OCI-LY1 (cell line): ENCODE data around the gene FNIP2.

ENCODE experiments used
- H2AFZ ChIP-seq: fragments of 200-600 bp; sonication (generic), shearing (Covaris generic); 2 replicates; pipeline ENCODE4 v1.6.0; 2014; ENCODE audit warnings: antibody characterized with exemption, mild to moderate bottlenecking, low read length
- H3F3A ChIP-seq: fragments of 200-600 bp; sonication (generic), shearing (Covaris generic); 2 replicates; pipeline ENCODE4 v1.6.0; 2014; ENCODE audit warnings: mild to moderate bottlenecking, antibody characterized with exemption, low read length, moderate library complexity; ENCODE audit not compliant: insufficient read depth
- H3K27ac ChIP-seq: fragments of 200-600 bp; sonication (generic); 2 replicates; pipeline ENCODE4 v1.5.1; 2014; ENCODE audit warnings: low read length, mixed run types, mild to moderate bottlenecking, low read depth; ENCODE audit not compliant: poor library complexity, severe bottlenecking
- H3K27me3 ChIP-seq: fragments of 200-600 bp; sonication (generic); 2 replicates; pipeline ENCODE4 v1.6.0; 2014; ENCODE audit warnings: antibody characterized with exemption, mild to moderate bottlenecking, low read length, moderate library complexity; ENCODE audit not compliant: insufficient read depth
- H3K36me3 ChIP-seq: fragments of 200-600 bp; sonication (generic); 2 replicates; pipeline ENCODE4 v1.6.1; 2014; ENCODE audit warnings: mild to moderate bottlenecking, antibody characterized with exemption, low read length, moderate library complexity, mixed read lengths; ENCODE audit not compliant: insufficient read depth
- H3K4me1 ChIP-seq: fragments of 200-600 bp; sonication (generic); 2 replicates; pipeline ENCODE4 v1.5.1; 2014; ENCODE audit warnings: mild to moderate bottlenecking, low read length, moderate library complexity; ENCODE audit not compliant: insufficient read depth, severe bottlenecking
- H3K4me2 ChIP-seq: fragments of 200-600 bp; sonication (generic), shearing (Covaris generic); 2 replicates; pipeline ENCODE4 v1.6.1; 2014; ENCODE audit warnings: low read length
- H3K4me3 ChIP-seq: fragments of 200-600 bp; sonication (generic); 2 replicates; pipeline ENCODE4 v1.5.1; 2014; ENCODE audit warnings: low read length, low read depth, mild to moderate bottlenecking, mixed read lengths; ENCODE audit not compliant: poor library complexity, severe bottlenecking
- H3K79me2 ChIP-seq: fragments of 200-600 bp; shearing (Covaris generic); 2 replicates; pipeline ENCODE4 v1.6.1; 2016; ENCODE audit warnings: mixed run types, low read length, mixed read lengths; ENCODE audit not compliant: insufficient read depth
- H3K9ac ChIP-seq: fragments of 200-600 bp; sonication (generic), shearing (Covaris generic); 2 replicates; pipeline ENCODE4 v1.6.1; 2014; ENCODE audit warnings: mild to moderate bottlenecking, low read length, mixed read lengths
- H3K9me2 ChIP-seq: fragments of 200-600 bp; sonication (generic), shearing (Covaris generic); 2 replicates; pipeline ENCODE4 v1.6.1; 2014; ENCODE audit warnings: low read depth, mild to moderate bottlenecking, low read length, mixed read lengths
- H3K9me3 ChIP-seq: fragments of 200-600 bp; shearing (Covaris generic); 2 replicates; pipeline ENCODE4 v1.6.1; 2014; ENCODE audit warnings: low read length, mixed read lengths
- H4K20me1 ChIP-seq: fragments of 200-600 bp; sonication (generic), shearing (Covaris generic); 2 replicates; pipeline ENCODE4 v1.6.0; 2016; ENCODE audit warnings: mild to moderate bottlenecking, low read length; ENCODE audit not compliant: insufficient read depth
- CTCF ChIP-seq: fragments of 200-600 bp; sonication (generic), shearing (Covaris generic); IDR thresholded peaks from 2 replicates; pipeline ENCODE4 v1.5.1; 2017; ENCODE audit warnings: mild to moderate bottlenecking, antibody characterized with exemption, low read length, moderate library complexity, mixed read lengths
- EZH2 ChIP-seq: fragments of 200-600 bp; sonication (generic), shearing (Covaris generic); IDR thresholded peaks from 2 replicates; pipeline ENCODE4 v1.8.0; 2017; ENCODE audit warnings: borderline replicate concordance, mixed run types, mild to moderate bottlenecking, antibody characterized with exemption, low read length, moderate library complexity, mixed read lengths

Gene FNIP2

DNA sequence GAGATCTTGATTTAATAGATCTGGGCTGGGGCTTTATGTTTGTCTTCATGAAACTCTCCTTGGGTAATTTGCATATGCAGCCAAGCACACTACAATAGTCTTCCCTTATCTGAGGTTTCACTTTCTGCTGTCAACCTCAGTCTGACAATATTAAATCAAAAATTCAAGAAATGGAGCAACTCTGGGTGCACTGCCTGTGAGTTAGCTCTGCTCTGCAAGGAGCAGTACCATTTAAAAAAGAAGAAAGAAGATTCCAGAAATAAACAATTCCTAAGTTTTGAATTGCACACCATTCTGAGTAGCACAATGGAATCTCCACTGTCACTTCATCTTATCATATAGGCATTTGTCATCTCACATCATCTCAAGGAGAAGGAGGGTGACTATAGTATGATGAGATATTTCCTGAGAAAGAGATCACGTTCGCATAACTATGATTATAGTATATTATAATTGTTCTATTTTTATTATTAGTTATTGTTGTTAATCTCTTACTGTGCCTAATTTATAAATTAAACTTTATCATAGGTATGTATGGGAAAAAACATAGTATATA, 9.4 kb downstream of the FNIP2 start:
- Histone ChIP-seq H3K79me2 (no peaks in the 10 kb centered on the region), H3K4me3 (no peak overlapping the region), H2AFZ (no peak overlapping the region), H3K4me1 (peaks cover 4% of the 10 kb centered on the region), H3F3A (no peaks in the 10 kb centered on the region), H3K9me2 (no peaks in the 10 kb centered on the region), H3K36me3 (no peaks in the 10 kb centered on the region), H4K20me1 (no peaks in the 10 kb centered on the region; the same call in 1 of the 2 replicates), H3K4me2 (no peak overlapping the region), H3K27me3 (no peaks in the 10 kb centered on the region), H3K9ac (no peak overlapping the region), H3K27ac (no peak overlapping the region), H3K9me3 (no peaks in the 10 kb centered on the region)
- TF ChIP-seq CTCF (no peak), EZH2 (no peak)

GRCh38 chr4:158778712-158779111, 9.9 kb downstream of the FNIP2 start:
- H3K9me3 ChIP-seq, result no peaks in the 10 kb centered on the region
- no peaks in the 10 kb centered on the region for H3K79me2 ChIP-seq
- no peak overlapping the region for H3K9ac ChIP-seq
- H3K4me1 ChIP-seq, result peaks cover 4% of the 10 kb centered on the region
- H3K36me3 ChIP-seq, result no peaks in the 10 kb centered on the region
- H4K20me1 ChIP-seq, result no peaks in the 10 kb centered on the region; the same call in 1 of the 2 replicates
- no peaks in the 10 kb centered on the region for H3K27me3 ChIP-seq
- H3K4me2 ChIP-seq, result no peak overlapping the region
- H3K27ac ChIP-seq, result no peak overlapping the region
- H3F3A ChIP-seq, result no peaks in the 10 kb centered on the region
- H2AFZ ChIP-seq, result no peak overlapping the region
- no peak overlapping the region for H3K4me3 ChIP-seq
- no peak for TF ChIP-seq EZH2
- TF ChIP-seq CTCF, result no peak
- H3K9me2 ChIP-seq, result no peaks in the 10 kb centered on the region

GRCh38 chr4:158781963-158782362, 13.1 kb downstream of the FNIP2 start:
- Histone ChIP-seq H4K20me1 (no peaks in the 10 kb centered on the region), H3K4me1 (peaks cover 4% of the 10 kb centered on the region), H3K27me3 (no peaks in the 10 kb centered on the region), H3K9me3 (no peaks in the 10 kb centered on the region), H3K4me3 (no peak overlapping the region), H3K36me3 (no peaks in the 10 kb centered on the region), H3K9ac (no peak overlapping the region), H2AFZ (no peak overlapping the region), H3K9me2 (no peaks in the 10 kb centered on the region), H3K79me2 (no peaks in the 10 kb centered on the region), H3K4me2 (no peak overlapping the region), H3F3A (no peaks in the 10 kb centered on the region), H3K27ac (no peak overlapping the region)
- TF ChIP-seq CTCF (no peak), EZH2 (no peak)
